Lower leg skin (tissue), 3 donors: ENCODE measurements around the gene SERPINA1.

Source experiments
- POLR2A ChIP-seq, 2 donors: fragments of 450-650 bp; IDR thresholded peaks; one replicate each; pipeline ENCODE4 v1.6.1; 2016 to 2017; ENCODE audit warnings: antibody characterized with exemption in 2 of 2, mild to moderate bottlenecking in 1 of 2, moderate library complexity in 1 of 2
- TF ChIP-seq, protein P1 (sequence below), 3 donors: fragments of 450-650 bp; IDR thresholded peaks; one replicate each; pipeline ENCODE4 v1.5.1; 2016; ENCODE audit warnings: antibody characterized with exemption in 3 of 3, mild to moderate bottlenecking in 3 of 3, moderate library complexity in 2 of 3

GRCh38 chr14:94330857-94331256, 57.5 kb downstream of the SERPINA1 start:
- TF ChIP-seq POLR2A (IDR thresholded peaks at IDR 0.05), result no peak
- TF ChIP-seq, protein P1, sequence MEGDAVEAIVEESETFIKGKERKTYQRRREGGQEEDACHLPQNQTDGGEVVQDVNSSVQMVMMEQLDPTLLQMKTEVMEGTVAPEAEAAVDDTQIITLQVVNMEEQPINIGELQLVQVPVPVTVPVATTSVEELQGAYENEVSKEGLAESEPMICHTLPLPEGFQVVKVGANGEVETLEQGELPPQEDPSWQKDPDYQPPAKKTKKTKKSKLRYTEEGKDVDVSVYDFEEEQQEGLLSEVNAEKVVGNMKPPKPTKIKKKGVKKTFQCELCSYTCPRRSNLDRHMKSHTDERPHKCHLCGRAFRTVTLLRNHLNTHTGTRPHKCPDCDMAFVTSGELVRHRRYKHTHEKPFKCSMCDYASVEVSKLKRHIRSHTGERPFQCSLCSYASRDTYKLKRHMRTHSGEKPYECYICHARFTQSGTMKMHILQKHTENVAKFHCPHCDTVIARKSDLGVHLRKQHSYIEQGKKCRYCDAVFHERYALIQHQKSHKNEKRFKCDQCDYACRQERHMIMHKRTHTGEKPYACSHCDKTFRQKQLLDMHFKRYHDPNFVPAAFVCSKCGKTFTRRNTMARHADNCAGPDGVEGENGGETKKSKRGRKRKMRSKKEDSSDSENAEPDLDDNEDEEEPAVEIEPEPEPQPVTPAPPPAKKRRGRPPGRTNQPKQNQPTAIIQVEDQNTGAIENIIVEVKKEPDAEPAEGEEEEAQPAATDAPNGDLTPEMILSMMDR (IDR thresholded peaks at IDR 0.05), result no peak
